Suprapubic skin (tissue), 4 donors: Measurements from ENCODE around the gene FLG.

ENCODE experiments used
- EP300 ChIP-seq: sonication (generic); formaldehyde crosslinking; IDR thresholded peaks from one replicate; pipeline ENCODE4 v1.6.1; 2017; ENCODE audit warnings: antibody characterized with exemption
- POLR2A ChIP-seq, 2 donors: fragments of 450-650 bp; IDR thresholded peaks; one replicate each; pipeline ENCODE4 v1.6.1; 2017; ENCODE audit warnings: antibody characterized with exemption in 2 of 2, mild to moderate bottlenecking in 2 of 2, moderate library complexity in 2 of 2
- POLR2AphosphoS5 ChIP-seq, 3 donors: sonication (generic); formaldehyde crosslinking; IDR thresholded peaks; one replicate each; pipeline ENCODE4 v1.6.1; 2017; ENCODE audit warnings: antibody characterized with exemption in 3 of 3
- TF ChIP-seq, protein P1 (sequence below), 2 donors: fragments of 200-600 bp in 1 of 2; fragments of 450-650 bp in 1 of 2; sonication (generic) in 1 of 2; IDR thresholded peaks; one replicate each; pipeline ENCODE4 v1.5.1; 2016 to 2019; ENCODE audit warnings: antibody characterized with exemption in 2 of 2, mild to moderate bottlenecking in 1 of 2, moderate library complexity in 1 of 2

- TF ChIP-seq, protein P1, sequence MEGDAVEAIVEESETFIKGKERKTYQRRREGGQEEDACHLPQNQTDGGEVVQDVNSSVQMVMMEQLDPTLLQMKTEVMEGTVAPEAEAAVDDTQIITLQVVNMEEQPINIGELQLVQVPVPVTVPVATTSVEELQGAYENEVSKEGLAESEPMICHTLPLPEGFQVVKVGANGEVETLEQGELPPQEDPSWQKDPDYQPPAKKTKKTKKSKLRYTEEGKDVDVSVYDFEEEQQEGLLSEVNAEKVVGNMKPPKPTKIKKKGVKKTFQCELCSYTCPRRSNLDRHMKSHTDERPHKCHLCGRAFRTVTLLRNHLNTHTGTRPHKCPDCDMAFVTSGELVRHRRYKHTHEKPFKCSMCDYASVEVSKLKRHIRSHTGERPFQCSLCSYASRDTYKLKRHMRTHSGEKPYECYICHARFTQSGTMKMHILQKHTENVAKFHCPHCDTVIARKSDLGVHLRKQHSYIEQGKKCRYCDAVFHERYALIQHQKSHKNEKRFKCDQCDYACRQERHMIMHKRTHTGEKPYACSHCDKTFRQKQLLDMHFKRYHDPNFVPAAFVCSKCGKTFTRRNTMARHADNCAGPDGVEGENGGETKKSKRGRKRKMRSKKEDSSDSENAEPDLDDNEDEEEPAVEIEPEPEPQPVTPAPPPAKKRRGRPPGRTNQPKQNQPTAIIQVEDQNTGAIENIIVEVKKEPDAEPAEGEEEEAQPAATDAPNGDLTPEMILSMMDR (IDR thresholded peaks at IDR 0.05), result no peak
- TF ChIP-seq EP300 (no peak), POLR2A (IDR thresholded peaks at IDR 0.05) (no peak), POLR2AphosphoS5 (IDR thresholded peaks at IDR 0.05) (no peak)
These were observed 42.4 kb upstream of the FLG start for GRCh38 chr1:152367436-152367835.
